Neuronal stem cell (in vitro differentiated cells): ENCODE data around the gene IRX3.

ENCODE experiments used
- DNase-seq: peaks from one replicate; pipeline ENCODE4 v3.0.0-alpha.2; 2013; ENCODE audit warnings: low spot score
- H2AFZ ChIP-seq: one replicate; pipeline ENCODE4 v1.6.1; 2013; ENCODE audit warnings: mild to moderate bottlenecking, low read length, inconsistent platforms
- H2AK5ac ChIP-seq: 2 replicates; pipeline ENCODE4 v1.6.1; 2013; ENCODE audit warnings: low read depth, mild to moderate bottlenecking, inconsistent platforms, low read length, moderate library complexity, mixed read lengths
- H2BK120ac ChIP-seq: 2 replicates; pipeline ENCODE4 v1.6.1; 2013; ENCODE audit warnings: low read depth, mild to moderate bottlenecking, inconsistent platforms, low read length, moderate library complexity, mixed read lengths
- H2BK12ac ChIP-seq: one replicate; pipeline ENCODE4 v1.6.1; 2013; ENCODE audit warnings: low read length, inconsistent platforms
- H2BK15ac ChIP-seq: 2 replicates; pipeline ENCODE4 v1.6.1; 2013; ENCODE audit warnings: mild to moderate bottlenecking, low read length, inconsistent platforms, mixed read lengths
- H2BK5ac ChIP-seq: one replicate; pipeline ENCODE4 v1.6.1; 2013; ENCODE audit warnings: inconsistent platforms, mild to moderate bottlenecking, low read length, moderate library complexity
- H3K14ac ChIP-seq: one replicate; pipeline ENCODE4 v1.6.1; 2013; ENCODE audit warnings: low read length, inconsistent platforms
- H3K18ac ChIP-seq: 2 replicates; pipeline ENCODE4 v1.6.1; 2013; ENCODE audit warnings: low read length, inconsistent platforms
- H3K23ac ChIP-seq: 2 replicates; pipeline ENCODE4 v1.6.1; 2013; ENCODE audit warnings: low read depth, mild to moderate bottlenecking, mixed read lengths, low read length, inconsistent platforms; ENCODE audit not compliant: poor library complexity
- H3K27ac ChIP-seq: replicated peaks from 3 replicates; pipeline ENCODE4 v1.5.1; 2013; ENCODE audit warnings: low read length, inconsistent platforms
- H3K27me3 ChIP-seq, 3 experiments: 2 replicates each; pipeline ENCODE4 v1.6.1; 2013; ENCODE audit warnings: low read length in 3 of 3, mild to moderate bottlenecking in 2 of 3, inconsistent platforms in 1 of 3, low read depth in 1 of 3, mixed read lengths in 1 of 3, moderate library complexity in 1 of 3; ENCODE audit not compliant: control insufficient read depth in 3 of 3, insufficient read depth in 3 of 3
- H3K36me3 ChIP-seq, 2 donors: replicated peaks in 1 of 2; 2 replicates each; pipeline ENCODE4 v1.6.1; 2013; ENCODE audit warnings: low read length in 2 of 2; ENCODE audit not compliant: control insufficient read depth in 2 of 2, insufficient read depth in 2 of 2
- H3K4ac ChIP-seq: 2 replicates; pipeline ENCODE4 v1.6.1; 2013; ENCODE audit warnings: inconsistent platforms, mild to moderate bottlenecking, low read length, moderate library complexity
- H3K4me1 ChIP-seq, 2 donors: 1 replicate in 1 of 2; 2 replicates in 1 of 2; pipeline ENCODE4 v1.6.1; 2013; ENCODE audit warnings: low read length in 2 of 2, low read depth in 1 of 2; ENCODE audit not compliant: control insufficient read depth in 2 of 2, insufficient read depth in 1 of 2
- H3K4me2 ChIP-seq: one replicate; pipeline ENCODE4 v1.6.1; 2013; ENCODE audit warnings: mild to moderate bottlenecking, low read length, inconsistent platforms; ENCODE audit not compliant: insufficient read depth, poor library complexity, severe bottlenecking
- H3K4me3 ChIP-seq, 2 donors: 2 replicates each; pipeline ENCODE4 v1.5.1; 2013; ENCODE audit warnings: low read length in 2 of 2, mild to moderate bottlenecking in 2 of 2, inconsistent platforms in 1 of 2, moderate library complexity in 1 of 2
- H3K79me1 ChIP-seq: one replicate; pipeline ENCODE4 v1.6.1; 2013; ENCODE audit warnings: low read depth, mild to moderate bottlenecking, inconsistent platforms, low read length, moderate library complexity
- H3K9ac ChIP-seq: one replicate; pipeline ENCODE4 v1.6.1; 2013; ENCODE audit warnings: mild to moderate bottlenecking, low read depth, low read length, inconsistent platforms; ENCODE audit not compliant: poor library complexity
- H3K9me3 ChIP-seq, 2 donors: replicated peaks in 1 of 2; 2 replicates each; pipeline versions ENCODE3 to v1.6.1; 2013; ENCODE audit warnings: low read length in 2 of 2, mild to moderate bottlenecking in 2 of 2, inconsistent platforms in 1 of 2, low read depth in 1 of 2, mixed read lengths in 1 of 2, moderate library complexity in 1 of 2; ENCODE audit not compliant: control insufficient read depth in 2 of 2, insufficient read depth in 1 of 2
- H4K8ac ChIP-seq: one replicate; pipeline ENCODE4 v1.6.1; 2013; ENCODE audit warnings: low read depth, mild to moderate bottlenecking, inconsistent platforms, low read length, moderate library complexity
- H4K91ac ChIP-seq: one replicate; pipeline ENCODE4 v1.6.1; 2013; ENCODE audit warnings: low read length, low read depth, mild to moderate bottlenecking, inconsistent platforms; ENCODE audit not compliant: poor library complexity
- WGBS, 2 donors: extraction: QIAGEN DNeasy Blood & Tissue Kit; methylation state at CpG; one replicate each; pipeline ENCODE4 v1.1.7; 2013; ENCODE audit warnings: missing lambda C conversion rate in 2 of 2, mixed read lengths in 1 of 2; ENCODE audit not compliant: insufficient read length in 2 of 2, insufficient replicate concordance in 1 of 2; ENCODE audit errors: extremely low coverage in 2 of 2; 5-methylcytosine and 5-hydroxymethylcytosine counted together

Gene IRX3

DNA sequence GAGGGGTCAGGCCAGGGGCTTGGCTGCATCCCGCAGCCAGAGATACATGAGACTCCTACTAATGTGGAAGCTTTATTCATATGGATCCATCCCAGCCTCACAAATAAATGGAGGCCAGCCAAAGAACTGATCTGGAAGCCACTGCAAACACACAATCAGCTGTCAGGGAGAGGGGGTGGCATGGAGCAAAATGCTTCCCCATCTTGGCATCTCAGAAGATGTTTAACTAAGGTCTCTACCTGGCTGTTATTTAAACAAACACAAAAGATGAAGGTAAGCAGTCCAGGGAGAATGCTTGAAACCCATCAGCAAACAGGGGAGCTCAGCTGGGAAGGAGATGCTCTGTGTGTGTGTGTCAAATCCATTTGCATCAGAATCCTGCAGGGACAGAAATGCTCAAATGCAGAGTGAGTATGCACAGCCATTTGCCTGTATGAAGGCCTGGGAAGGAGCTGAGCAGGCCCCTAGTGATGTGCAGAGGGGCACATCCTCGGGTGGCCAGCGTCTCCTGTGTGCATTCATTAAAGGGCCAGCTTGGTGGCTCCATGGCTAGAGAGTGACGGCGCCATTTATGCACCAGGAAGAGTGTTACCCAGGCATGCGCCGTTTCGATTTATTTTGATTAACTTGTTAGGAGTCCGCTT, 34.2 kb upstream of the IRX3 start:
- Histone ChIP-seq H3K36me3 (no peaks in the 10 kb centered on the region), H3K4ac (no peak overlapping the region), H3K9ac (no peak overlapping the region), H3K9me3 (no peaks in the 10 kb centered on the region), H2BK15ac (no peak overlapping the region), H4K8ac (no peak overlapping the region), H2AK5ac (no peak overlapping the region), H2BK12ac (no peak overlapping the region), H3K23ac (no peak overlapping the region), H3K4me2 (no peak overlapping the region), H3K14ac (no peak overlapping the region), H3K79me1 (no peaks in the 10 kb centered on the region), H3K4me3 (no peak overlapping the region), H2BK120ac (no peak overlapping the region), H2AFZ (peak overlapping the region; percentile 44), H3K18ac (no peak overlapping the region), H2BK5ac (no peak overlapping the region), H3K27ac (no peak overlapping the region), H3K4me1 (peaks cover 5 to 8% of the 10 kb centered on the region in 2 donors), H3K27me3 (no peaks in the 10 kb centered on the region), H4K91ac (no peak overlapping the region)
- DNase-seq = no peak
- no CpG with 5 or more reads among the region's 9 CpGs for WGBS, 2 donors

- no peaks in the 10 kb centered on the region for H3K79me1 ChIP-seq
- peaks cover 5 to 8% of the 10 kb centered on the region in 2 donors for H3K4me1 ChIP-seq
- H2BK12ac ChIP-seq = no peak overlapping the region
- H3K23ac ChIP-seq = no peak overlapping the region
- H2BK5ac ChIP-seq = no peak overlapping the region
- no peak overlapping the region for H3K27ac ChIP-seq
- no peak overlapping the region for H3K14ac ChIP-seq
- H2AFZ ChIP-seq = peak overlapping the region; percentile 43
- no peak overlapping the region for H3K4me2 ChIP-seq
- no peak for DNase-seq
- H3K36me3 ChIP-seq = no peaks in the 10 kb centered on the region
- H2BK15ac ChIP-seq = no peak overlapping the region
- no peak overlapping the region for H3K4me3 ChIP-seq
- no peak overlapping the region for H3K9ac ChIP-seq
- no peak overlapping the region for H2BK120ac ChIP-seq
- H4K8ac ChIP-seq = no peak overlapping the region
- no peak overlapping the region for H3K4ac ChIP-seq
- no peak overlapping the region for H2AK5ac ChIP-seq
- H3K18ac ChIP-seq = no peak overlapping the region
- no peaks in the 10 kb centered on the region for H3K9me3 ChIP-seq
- no peaks in the 10 kb centered on the region for H3K27me3 ChIP-seq
- no CpG with 5 or more reads among the region's 1 CpG for WGBS, 2 donors
- no peak overlapping the region for H4K91ac ChIP-seq
These were observed 32.4 kb upstream of the IRX3 start for GRCh38 chr16:54318941-54319340.

DNA sequence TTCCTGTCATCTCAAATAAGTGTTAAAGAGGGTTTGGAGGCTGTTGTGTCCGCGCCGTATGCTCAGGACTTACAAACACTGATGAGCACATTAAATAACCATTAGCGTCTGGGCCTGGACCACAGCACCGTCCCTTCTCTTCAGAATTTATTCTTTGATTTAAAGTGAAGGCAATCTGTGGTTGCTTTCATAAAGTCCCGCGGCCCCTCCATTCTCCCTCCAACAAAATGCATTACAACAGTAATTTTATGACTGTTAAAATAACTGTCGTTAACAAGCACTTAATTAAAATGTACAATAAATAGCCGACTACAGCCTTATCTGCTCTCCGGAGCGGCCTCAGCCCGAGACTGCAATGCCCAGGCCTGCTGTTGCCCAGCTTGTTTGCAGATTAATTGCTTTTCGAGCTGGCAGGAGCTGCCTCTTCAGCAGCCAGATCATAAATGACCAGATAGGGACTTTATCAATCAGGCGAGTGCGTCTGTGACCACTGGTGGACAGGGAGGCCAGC, 30.6 kb upstream of the IRX3 start:
- no peak overlapping the region for H4K91ac ChIP-seq
- DNase-seq = no peak
- no peak overlapping the region for H2AK5ac ChIP-seq
- H3K4ac ChIP-seq = no peak overlapping the region
- H2BK15ac ChIP-seq = no peak overlapping the region
- no peak overlapping the region for H2BK12ac ChIP-seq
- no peak overlapping the region for H3K14ac ChIP-seq
- no peaks in the 10 kb centered on the region for H3K79me1 ChIP-seq
- H3K9ac ChIP-seq = no peak overlapping the region
- H3K4me1 ChIP-seq = peaks cover 5 to 8% of the 10 kb centered on the region in 2 donors
- H3K27ac ChIP-seq = no peak overlapping the region
- no peaks in the 10 kb centered on the region for H3K27me3 ChIP-seq
- H3K4me2 ChIP-seq = no peak overlapping the region
- peaks cover 0 to 3% of the 10 kb centered on the region in 2 donors for H3K9me3 ChIP-seq
- no peak overlapping the region for H2BK5ac ChIP-seq
- WGBS, 2 donors = no CpG with 5 or more reads among the region's 15 CpGs
- no peak overlapping the region for H2BK120ac ChIP-seq
- no peak overlapping the region for H2AFZ ChIP-seq
- H3K4me3 ChIP-seq = no peak overlapping the region
- H4K8ac ChIP-seq = no peak overlapping the region
- no peak overlapping the region for H3K23ac ChIP-seq
- no peak overlapping the region for H3K18ac ChIP-seq
- no peaks in the 10 kb centered on the region for H3K36me3 ChIP-seq

- H4K8ac ChIP-seq = no peak overlapping the region
- no peak overlapping the region for H2BK12ac ChIP-seq
- H3K27me3 ChIP-seq = no peaks in the 10 kb centered on the region
- no peaks in the 10 kb centered on the region for H3K36me3 ChIP-seq
- H3K14ac ChIP-seq = no peak overlapping the region
- no peak overlapping the region for H2BK5ac ChIP-seq
- peaks cover 0 to 3% of the 10 kb centered on the region in 2 donors for H3K9me3 ChIP-seq
- no peak overlapping the region for H3K4ac ChIP-seq
- H2AK5ac ChIP-seq = peak overlapping the region; percentile 58
- peak overlapping the region; percentile 14 for H3K23ac ChIP-seq
- H2BK120ac ChIP-seq = no peak overlapping the region
- peak overlapping the region; percentile 40 for H3K18ac ChIP-seq
- no peak overlapping the region for H2AFZ ChIP-seq
- H3K27ac ChIP-seq = no peak overlapping the region
- no peak for DNase-seq
- no peak overlapping the region for H4K91ac ChIP-seq
- no peak overlapping the region for H3K4me3 ChIP-seq
- H3K9ac ChIP-seq = no peak overlapping the region
- peaks cover 3 to 5% of the 10 kb centered on the region in 2 donors for H3K4me1 ChIP-seq
- H3K4me2 ChIP-seq = no peak overlapping the region
- no CpG with 5 or more reads among the region's 8 CpGs for WGBS, 2 donors
- no peak overlapping the region for H2BK15ac ChIP-seq
- H3K79me1 ChIP-seq = no peaks in the 10 kb centered on the region
These were observed 29.7 kb upstream of the IRX3 start for GRCh38 chr16:54316095-54316889.
